ENCODE data around the gene OVCH2. TPM values are rescaled to one million over a fixed set of nuclear protein-coding genes. Genes with fewer than 3 reads are reported as not detected.

OVCH2 gene
- total RNA-seq, 3 donors from 2014 or later = 7.0 to 17.7 TPM; not detected in 1

DNA sequence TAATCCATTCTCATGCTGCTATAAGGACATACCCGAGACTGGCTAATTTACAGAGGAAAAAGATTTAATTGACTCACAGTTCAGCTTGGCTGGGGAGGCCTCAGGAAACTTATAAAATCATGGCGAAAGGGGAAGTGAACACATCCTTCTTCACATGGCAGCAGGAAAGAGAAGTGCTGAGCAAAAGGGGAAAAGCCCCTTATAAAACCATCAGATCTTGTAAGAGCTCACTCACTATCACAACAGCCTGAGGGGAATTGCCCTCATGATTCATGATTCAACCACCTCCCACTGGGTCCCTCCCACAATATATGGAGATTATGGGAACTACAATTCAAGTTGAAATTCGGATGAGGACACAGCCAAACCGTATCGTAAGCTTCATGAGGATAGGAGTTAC, 29.2 kb downstream of the OVCH2 start:
- Histone ChIP-seq H3K4me3 (no peak overlapping the region), H3K9me3 (no peaks in the 10 kb centered on the region), H3K27me3 (no peaks in the 10 kb centered on the region), H3K27ac (no peak overlapping the region), H3K4me1 (peaks cover 0 to 10% of the 10 kb centered on the region in 2 donors), H3K36me3 (no peaks in the 10 kb centered on the region)
- intact Hi-C loops (cut with DNase I; ENCODE audit: low total_unique reads) = loop anchor here (5.0 kb wide), 1 partner anchor 900 kb away; no protein-coding TSS in a partner anchor
- no peak for DNase-seq (ENCODE audit: low spot score in 2 of 2)
- TF ChIP-seq, protein P1, sequence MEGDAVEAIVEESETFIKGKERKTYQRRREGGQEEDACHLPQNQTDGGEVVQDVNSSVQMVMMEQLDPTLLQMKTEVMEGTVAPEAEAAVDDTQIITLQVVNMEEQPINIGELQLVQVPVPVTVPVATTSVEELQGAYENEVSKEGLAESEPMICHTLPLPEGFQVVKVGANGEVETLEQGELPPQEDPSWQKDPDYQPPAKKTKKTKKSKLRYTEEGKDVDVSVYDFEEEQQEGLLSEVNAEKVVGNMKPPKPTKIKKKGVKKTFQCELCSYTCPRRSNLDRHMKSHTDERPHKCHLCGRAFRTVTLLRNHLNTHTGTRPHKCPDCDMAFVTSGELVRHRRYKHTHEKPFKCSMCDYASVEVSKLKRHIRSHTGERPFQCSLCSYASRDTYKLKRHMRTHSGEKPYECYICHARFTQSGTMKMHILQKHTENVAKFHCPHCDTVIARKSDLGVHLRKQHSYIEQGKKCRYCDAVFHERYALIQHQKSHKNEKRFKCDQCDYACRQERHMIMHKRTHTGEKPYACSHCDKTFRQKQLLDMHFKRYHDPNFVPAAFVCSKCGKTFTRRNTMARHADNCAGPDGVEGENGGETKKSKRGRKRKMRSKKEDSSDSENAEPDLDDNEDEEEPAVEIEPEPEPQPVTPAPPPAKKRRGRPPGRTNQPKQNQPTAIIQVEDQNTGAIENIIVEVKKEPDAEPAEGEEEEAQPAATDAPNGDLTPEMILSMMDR (IDR thresholded peaks at IDR 0.05) = no peak
- TF ChIP-seq POLR2AphosphoS5 (IDR thresholded peaks at IDR 0.05) = no peak
- no peak for TF ChIP-seq POLR2A (IDR thresholded peaks at IDR 0.05)

DNA sequence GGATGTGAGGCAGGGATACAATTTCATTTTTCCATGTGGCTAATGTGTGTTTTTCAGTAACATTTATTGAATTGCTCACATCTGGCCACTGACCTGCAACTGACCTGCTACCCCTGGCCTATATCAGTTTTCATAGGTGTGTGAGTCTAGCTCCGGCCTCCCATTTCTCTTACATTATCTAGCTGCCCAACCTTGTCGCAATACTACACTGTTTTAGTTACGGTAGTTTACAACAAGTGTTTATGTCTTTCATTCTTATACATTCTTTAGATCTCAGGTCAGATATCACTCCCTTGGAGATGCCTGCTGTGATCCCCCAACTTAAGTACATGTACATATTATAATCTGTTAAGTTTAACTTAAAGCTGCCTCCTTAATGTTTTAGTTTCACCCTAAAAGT, 30.6 kb downstream of the OVCH2 start:
- H3K9me3 ChIP-seq = no peaks in the 10 kb centered on the region
- no peaks in the 10 kb centered on the region for H3K36me3 ChIP-seq
- no peak overlapping the region for H3K4me3 ChIP-seq
- H3K27me3 ChIP-seq = no peaks in the 10 kb centered on the region
- TF ChIP-seq POLR2A (IDR thresholded peaks at IDR 0.05) = no peak
- no peak for TF ChIP-seq POLR2AphosphoS5 (IDR thresholded peaks at IDR 0.05)
- TF ChIP-seq, protein P1 (IDR thresholded peaks at IDR 0.05) = no peak
- H3K4me1 ChIP-seq = peaks cover 0 to 10% of the 10 kb centered on the region in 2 donors
- intact Hi-C loops (cut with DNase I; ENCODE audit: low total_unique reads) = loop anchor here (5.0 kb wide), 1 partner anchor 898 kb away; no protein-coding TSS in a partner anchor
- no peak overlapping the region for H3K27ac ChIP-seq
- no peak for DNase-seq (ENCODE audit: low spot score in 2 of 2)

DNA sequence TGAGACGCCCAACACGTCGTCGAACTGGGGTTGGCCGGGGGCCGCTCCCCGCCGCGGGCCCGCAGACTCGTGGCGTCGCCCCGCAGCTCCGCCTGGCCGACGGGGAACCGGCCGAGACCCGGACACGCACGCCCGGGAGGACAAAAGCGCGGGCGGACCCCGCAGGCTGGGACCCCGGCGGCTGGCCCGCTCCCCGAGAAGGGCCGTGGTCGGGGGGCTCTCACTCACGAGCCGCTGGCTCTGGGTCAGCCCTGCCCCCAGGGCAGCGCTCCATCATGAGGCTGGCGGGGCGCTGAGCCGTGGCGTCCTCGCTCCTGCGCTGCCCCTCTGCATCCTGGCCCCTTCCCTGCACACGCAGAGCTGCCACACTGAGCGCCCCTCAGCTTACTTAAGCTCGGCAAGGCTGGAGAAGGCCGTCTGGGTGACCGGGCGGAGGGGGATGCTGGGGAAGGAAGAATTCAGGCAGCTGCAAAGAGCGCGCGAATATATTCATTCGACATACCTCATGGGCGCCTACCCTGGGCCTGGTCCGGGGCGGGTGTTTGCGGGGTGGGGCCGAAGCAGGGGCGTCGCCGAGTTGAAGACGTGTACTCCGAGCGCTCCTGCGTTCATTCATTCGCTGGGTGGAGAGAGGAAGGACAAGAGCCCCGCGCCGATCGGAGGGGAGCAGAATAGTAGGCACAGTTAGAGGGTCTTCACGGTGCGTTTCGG, 32.4 kb downstream of the OVCH2 start:
- peak overlapping the region; percentile 55 to 85 (median 65) for H3K4me3 ChIP-seq
- H3K9me3 ChIP-seq = no peaks in the 10 kb centered on the region
- DNase-seq (ENCODE audit: low spot score in 2 of 2) = peak in 1 of 2 donors; percentile 67
- H3K4me1 ChIP-seq = peaks cover 0 to 10% of the 10 kb centered on the region in 2 donors
- intact Hi-C loops (cut with DNase I; ENCODE audit: low total_unique reads) = no loop called here
- no peaks in the 10 kb centered on the region for H3K36me3 ChIP-seq
- H3K27ac ChIP-seq = peak overlapping the region; percentile 75 to 83
- H3K27me3 ChIP-seq = no peaks in the 10 kb centered on the region
- TF ChIP-seq POLR2A (IDR thresholded peaks at IDR 0.05) (no peak), POLR2AphosphoS5 (IDR thresholded peaks at IDR 0.05) (peak in 1 of 3 donors; percentile 11)

DNA sequence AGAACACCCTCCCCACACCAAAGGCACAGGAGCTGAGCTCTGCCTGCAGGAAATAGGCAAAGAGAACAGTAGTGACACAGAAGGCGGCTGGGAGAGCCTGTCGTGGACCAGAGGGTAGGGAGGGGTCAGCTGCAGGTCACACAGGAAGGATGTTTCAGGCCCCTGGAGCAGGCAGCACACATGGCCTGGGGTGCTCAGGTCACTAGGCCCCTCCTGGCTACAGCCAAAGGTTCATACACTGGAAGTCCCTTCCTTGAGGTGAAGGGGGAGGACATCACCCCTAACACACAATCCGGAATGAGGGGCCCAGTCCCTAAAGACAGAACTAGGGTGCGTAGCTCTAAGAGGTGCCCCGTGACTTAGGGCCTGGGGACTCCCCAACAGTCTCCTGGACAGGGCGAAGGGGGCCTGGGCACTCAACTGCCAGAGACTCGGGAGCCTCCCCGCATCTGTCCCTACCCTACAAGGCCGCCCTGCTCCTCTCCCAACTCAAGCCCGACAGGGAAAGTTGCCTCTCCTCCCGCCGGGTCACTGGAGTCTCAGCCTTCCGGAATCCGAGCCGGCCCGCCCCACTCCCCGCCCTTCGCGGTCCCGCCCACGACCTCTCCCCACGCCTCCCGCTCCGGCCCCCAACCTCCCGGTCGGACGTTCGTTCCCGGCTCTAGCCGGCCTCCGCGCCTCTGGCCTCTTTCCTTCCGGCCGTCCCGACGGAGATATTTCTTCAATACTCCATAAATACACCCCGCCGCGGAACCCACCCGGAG, 33.1 kb downstream of the OVCH2 start, which contains the start of gene CYB5R2:
Gene CYB5R2, minus strand, starts transcription at position 541 of the 764 bp plus-strand sequence. CDS start 675 bp downstream, outside the sequence.
- Histone ChIP-seq H3K27me3 (no peaks in the 10 kb centered on the region), H3K4me3 (peak within 1 kb of the TSS; percentile 55 to 85 (median 65)), H3K9me3 (no peaks in the 10 kb centered on the region), H3K36me3 (no peaks in the 10 kb centered on the region), H3K27ac (peak within 1 kb of the TSS; percentile 75 to 83), H3K4me1 (peaks cover 0 to 10% of the 10 kb centered on the region in 2 donors)
- intact Hi-C loops (cut with DNase I; ENCODE audit: low total_unique reads) = no loop called here
- peak; percentile 62 to 81 for DNase-seq (ENCODE audit: low spot score in 2 of 2)
- TF ChIP-seq, protein P1 (IDR thresholded peaks at IDR 0.05) = no peak
- TF ChIP-seq POLR2AphosphoS5 (IDR thresholded peaks at IDR 0.05) (peak in 1 of 3 donors; percentile 36), POLR2A (IDR thresholded peaks at IDR 0.05) (no peak)

DNA sequence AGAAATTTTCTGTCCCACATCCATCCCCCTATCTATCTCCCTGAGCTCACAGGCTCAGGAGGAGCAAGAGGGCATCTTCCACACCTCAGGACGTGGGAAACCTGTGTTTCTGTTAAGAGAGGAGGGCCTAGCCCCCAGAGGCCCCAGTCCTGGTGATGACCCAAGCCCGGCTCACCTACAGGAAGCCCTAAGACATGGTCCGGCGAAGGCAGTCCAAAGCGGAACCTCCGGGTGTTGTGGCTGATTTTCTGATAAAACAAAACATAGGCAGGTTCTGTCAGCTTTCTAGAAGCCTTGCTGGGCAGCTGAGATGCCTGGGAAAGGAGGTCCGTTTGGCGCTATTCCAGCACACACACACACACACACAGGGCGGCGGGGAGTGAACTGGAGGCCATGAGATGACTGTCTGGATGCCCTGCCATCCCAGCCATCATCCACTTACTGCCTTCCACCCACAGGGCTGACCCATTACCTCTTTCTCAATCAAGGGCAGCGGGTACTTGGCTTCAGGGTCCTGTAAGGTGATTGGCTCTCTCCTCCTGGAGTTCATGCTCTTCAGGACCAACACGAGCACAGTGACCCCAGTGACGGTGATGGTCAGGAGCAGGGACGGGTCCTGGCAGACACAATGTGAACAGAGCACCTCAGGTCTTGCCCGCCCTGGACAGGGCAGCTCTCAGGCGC, 33.9 kb downstream of the OVCH2 start:
- TF ChIP-seq, protein P1 (IDR thresholded peaks at IDR 0.05) = no peak
- TF ChIP-seq POLR2A (IDR thresholded peaks at IDR 0.05) (no peak), POLR2AphosphoS5 (IDR thresholded peaks at IDR 0.05) (no peak)
- peak overlapping the region; percentile 75 to 83 for H3K27ac ChIP-seq
- intact Hi-C loops (cut with DNase I; ENCODE audit: low total_unique reads) = no loop called here
- H3K36me3 ChIP-seq = no peaks in the 10 kb centered on the region
- peaks cover 0 to 10% of the 10 kb centered on the region in 2 donors for H3K4me1 ChIP-seq
- no peaks in the 10 kb centered on the region for H3K27me3 ChIP-seq
- H3K4me3 ChIP-seq = peak overlapping the region in 2 of 3 donors; percentile 65 to 85
- H3K9me3 ChIP-seq = no peaks in the 10 kb centered on the region
- DNase-seq (ENCODE audit: low spot score in 2 of 2) = no peak

All from breast epithelium (tissue), 4 donors.